HG02870 (cell line): Measurements from ENCODE around the gene GRIA2.

Experiments used
- ATAC-seq: cut with Tn5 transposase; IDR thresholded peaks from one replicate; pipeline ENCODE4 v1.9.1; 2021; ENCODE audit warnings: mild to moderate bottlenecking, moderate library complexity; ENCODE audit not compliant: unreplicated experiment

The GRIA2 gene

DNA sequence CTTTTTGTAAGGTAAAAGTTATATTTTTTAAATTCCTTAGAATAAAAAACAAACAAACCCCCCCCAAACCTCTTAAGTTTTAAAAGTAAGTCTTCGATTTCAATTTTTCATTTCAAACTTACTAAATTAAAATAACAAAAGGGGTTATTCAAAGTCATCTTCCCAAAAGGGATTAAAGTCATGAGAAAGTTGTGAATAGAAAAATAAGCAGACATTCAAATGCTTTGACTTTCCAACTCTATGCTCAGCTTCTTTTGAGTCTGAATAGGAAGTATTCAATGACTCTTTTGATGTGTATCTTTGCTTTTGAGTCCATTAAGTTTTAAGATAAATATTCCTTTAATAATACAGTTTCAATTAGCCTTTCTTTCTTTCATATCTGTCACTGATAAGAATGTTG is 138.3 kb downstream of the GRIA2 start:
- ATAC-seq = no peak

- no peak for ATAC-seq
These were observed 142.8 kb downstream of the GRIA2 start for GRCh38 chr4:157363360-157363759.

- ATAC-seq = no peak
These were observed 151.6 kb downstream of the GRIA2 start for GRCh38 chr4:157372154-157372553.

- ATAC-seq = no peak
These were observed 152.0 kb downstream of the GRIA2 start for GRCh38 chr4:157372567-157372966.

DNA sequence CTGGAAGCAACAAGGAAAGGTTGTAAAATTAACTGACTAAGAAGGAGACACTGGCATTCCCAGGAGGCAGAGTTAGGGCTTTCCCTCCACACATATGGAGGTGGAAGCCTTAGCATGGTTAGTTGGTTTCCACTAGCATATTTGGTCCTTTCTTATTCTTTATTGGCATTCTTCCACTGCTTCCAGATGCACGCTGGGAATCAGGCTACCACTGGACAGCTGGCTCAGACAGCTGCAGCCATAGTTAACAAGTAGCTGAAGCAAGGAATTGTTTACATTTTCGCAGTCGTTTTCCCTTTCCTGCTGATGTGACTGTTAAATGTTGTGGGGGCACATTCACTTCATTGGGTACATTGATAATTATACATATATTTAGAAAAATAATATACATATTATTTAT is 169.2 kb downstream of the GRIA2 start:
- ATAC-seq = no peak

DNA sequence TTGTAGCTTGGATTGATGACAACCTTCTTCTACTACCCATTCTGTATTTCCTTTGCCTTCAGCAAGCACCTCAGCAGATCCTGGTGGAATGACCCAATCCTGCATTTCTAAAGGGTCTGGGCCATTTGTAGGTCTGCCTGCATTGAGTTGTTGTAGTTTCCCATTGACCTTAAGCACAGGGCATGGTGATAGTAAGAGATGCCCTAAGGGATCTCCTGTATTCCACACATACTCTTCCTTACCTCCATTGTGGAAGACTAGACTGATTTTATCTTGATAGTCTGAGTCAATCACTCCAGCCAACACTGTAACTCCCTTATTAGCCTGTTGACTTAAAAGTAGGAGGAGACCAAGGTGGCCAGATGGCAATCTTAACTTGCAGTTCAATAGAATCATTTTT is 184.5 kb downstream of the GRIA2 start:
- no peak for ATAC-seq
